DMS53 treated with DMSO at 0.1 percent for 48 hours (cell line): Measurements from ENCODE around the gene DUSP2.

Experiments used
- DNase-seq: peaks from one replicate; lab custom pipeline; 2025; ENCODE audit not compliant: unreplicated experiment; lab: John Stamatoyannopoulos, UW

DUSP2 gene

GRCh38 chr2:96145036-96145847 is at the start of gene DUSP2:
Gene DUSP2, minus strand, starts transcription at chr2:96145440. Its CDS starts 86 bp downstream, at chr2:96145354.
- DNase-seq, result peak; percentile 83

DNA sequence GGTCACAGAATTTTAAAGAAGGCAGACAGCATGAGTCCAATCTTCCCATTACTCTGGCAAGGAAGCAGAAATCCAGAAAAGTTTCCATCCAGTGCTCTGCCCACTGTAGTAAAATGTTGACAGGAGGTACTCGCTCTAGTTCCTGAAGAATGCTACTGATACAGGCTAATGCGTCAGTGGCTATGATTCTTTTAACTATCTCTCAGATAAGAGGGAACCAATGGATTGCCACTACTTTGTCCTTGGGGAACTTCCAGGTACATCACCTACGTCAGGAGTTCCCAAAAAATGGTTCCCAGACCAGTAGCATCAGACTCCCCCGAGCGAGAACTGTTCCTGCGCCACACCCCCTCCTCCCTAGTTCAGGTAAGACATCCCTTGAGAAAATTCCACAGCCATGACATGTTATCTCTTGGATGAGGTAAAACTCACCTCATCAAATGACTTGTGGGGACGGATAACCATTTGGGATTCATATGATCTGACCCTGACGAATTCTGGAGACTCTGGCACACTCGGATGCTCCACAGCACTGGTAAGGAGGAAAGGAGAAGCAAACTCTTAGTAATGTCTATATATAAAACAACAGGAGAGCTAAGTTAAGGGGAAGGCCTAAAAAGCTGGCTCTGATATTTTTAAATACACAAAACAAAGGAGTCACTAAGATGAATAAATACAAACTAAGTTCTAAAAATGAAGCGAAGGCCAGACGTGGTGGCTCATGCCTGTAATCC is 46.9 kb upstream of the DUSP2 start:
- DNase-seq, result no peak

- DNase-seq, result no peak
These were observed 43.7 kb upstream of the DUSP2 start for GRCh38 chr2:96188821-96189526.

DNA sequence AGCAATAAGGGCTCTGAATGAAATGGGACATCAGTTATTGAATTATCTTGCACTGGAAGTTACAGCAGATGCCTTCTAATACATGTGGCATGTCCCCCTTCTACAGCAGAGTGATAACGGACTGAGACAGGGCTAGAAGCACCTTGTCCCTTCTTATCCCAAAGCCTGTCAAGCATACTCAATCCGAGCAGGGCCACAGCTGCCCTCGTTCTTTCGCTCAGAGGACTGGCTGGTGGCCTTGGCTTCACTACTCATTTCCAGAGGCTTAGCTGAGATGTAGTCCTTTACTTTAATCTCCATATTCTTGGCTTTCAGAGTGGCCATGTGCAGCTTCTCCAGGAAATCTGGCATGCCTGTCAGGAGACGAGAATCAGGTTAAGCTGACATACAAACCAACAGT is 41.3 kb upstream of the DUSP2 start:
- no peak for DNase-seq

DNA sequence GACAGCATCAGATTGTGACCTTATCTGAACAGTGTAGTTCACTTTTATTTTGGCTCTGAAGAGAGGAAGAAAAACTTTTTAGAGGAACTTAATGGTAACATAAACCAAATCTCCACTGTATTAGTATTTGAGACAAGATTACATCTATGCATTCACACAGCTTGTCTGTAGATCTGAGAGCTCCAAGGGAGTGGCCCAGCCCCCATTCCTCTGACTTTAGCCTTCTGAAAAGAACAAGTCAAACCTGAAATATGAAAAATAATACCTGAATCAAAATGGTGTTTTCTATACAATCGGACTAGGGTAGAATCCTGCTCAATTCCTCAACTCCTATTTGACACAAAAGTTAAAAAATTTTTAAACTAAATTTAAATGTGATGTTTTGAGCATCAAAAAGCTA is 40.3 kb upstream of the DUSP2 start:
- DNase-seq, result no peak

GRCh38 chr2:96184989-96185388 is 39.7 kb upstream of the DUSP2 start:
- DNase-seq, result no peak

- no peak for DNase-seq
These were observed 38.9 kb upstream of the DUSP2 start for GRCh38 chr2:96184188-96184587.

GRCh38 chr2:96181529-96181928 is 36.3 kb upstream of the DUSP2 start:
- DNase-seq, result no peak

GRCh38 chr2:96180521-96180920 is 35.3 kb upstream of the DUSP2 start:
- no peak for DNase-seq

GRCh38 chr2:96180002-96180401 is 34.8 kb upstream of the DUSP2 start:
- DNase-seq, result no peak

DNA sequence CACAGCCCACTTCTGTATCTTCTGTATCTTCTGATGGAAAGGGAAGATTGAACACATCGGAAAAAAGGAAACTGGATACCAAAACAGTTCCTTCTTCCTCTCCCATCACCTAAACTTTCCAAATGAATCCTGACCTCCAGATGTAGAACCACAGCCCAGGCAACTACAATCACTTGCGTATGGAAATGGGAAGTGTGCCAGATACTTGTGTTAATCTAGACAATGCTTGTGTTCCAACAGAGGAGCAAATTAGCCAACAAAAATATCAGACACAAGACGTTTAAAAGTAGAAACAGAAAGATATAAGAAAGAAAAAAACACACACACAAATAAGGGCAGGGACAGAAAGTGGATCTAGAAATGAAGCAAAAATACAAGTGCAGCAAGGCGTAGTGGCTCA is 31.4 kb upstream of the DUSP2 start:
- DNase-seq, result no peak

- DNase-seq, result no peak
These were observed 30.7 kb upstream of the DUSP2 start for GRCh38 chr2:96175951-96176350.

DNA sequence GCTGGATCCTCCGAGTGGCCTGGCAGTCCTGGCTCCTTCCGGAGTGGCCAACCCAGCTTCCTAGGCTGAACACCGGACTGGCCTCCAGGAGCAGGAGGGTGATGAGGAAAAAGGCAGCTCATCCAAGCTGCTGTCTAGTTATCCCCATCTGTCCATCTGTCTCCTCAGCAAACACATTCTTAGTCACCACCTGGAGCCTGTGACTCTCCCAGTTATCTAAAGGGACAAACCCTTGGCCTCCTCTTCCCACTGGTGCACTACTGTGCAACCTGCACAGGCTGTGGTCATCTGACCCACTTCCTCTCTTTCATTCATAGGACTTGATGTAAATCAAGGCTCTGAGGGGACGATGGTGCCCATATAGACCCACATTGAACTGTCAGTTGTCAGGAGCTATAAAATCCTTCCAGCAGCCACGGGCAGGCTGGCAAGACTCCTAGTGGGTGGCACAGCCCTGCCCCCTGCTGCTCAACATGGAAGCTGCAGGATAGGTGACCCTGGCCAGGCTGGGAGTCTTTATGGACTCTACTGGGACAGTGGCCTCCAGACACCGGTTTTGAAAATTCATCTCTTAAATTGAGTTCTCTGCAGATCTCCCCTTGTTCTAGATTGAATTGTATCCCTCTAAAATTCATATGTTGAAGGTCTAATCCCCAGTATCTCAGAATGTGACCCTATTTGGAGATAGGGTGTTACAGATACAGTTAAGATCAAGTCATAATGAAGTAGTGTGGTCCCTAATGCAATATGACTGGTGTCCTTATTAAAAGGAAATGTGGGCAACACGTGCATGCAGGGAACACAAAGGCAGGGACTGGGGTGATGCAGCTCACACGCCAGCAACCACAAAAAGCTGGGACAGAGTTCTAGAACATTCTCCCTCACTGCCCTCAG is 29.3 kb upstream of the DUSP2 start:
- peak; percentile 93 for DNase-seq

- no peak for DNase-seq
These were observed 26.6 kb upstream of the DUSP2 start for GRCh38 chr2:96171831-96172230.

- no peak for DNase-seq
These were observed 25.4 kb upstream of the DUSP2 start for GRCh38 chr2:96170626-96171025.

DNA sequence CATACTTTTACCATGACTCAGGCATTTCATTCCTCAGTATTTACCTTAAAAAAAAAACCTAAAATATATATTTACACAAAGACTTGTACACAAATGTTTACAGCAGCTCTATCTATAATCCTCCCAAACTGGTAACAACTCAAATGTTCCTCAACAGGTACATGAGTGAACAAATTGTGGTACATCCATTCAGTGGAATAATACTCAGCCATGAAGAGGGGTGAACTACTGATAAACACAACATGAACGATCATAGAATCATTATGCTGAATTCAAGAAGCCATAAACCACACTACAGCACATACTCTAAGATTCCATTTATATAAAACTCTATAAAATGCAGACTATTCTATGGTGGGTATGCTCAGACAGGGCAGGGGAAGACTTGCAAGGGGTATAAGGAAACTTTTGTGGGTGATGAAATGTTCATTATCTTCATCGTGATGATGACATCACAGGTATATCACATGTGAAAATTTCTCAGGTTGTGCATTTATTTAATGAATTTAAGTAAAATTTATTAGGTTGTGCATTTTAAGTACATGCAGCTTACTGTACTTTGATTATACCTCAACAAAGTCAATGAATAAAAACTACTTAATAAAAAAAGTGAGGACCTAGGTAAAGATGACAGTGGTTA is 24.7 kb upstream of the DUSP2 start:
- no peak for DNase-seq

GRCh38 chr2:96167407-96168013 is 22.3 kb upstream of the DUSP2 start:
- DNase-seq, result no peak

DNA sequence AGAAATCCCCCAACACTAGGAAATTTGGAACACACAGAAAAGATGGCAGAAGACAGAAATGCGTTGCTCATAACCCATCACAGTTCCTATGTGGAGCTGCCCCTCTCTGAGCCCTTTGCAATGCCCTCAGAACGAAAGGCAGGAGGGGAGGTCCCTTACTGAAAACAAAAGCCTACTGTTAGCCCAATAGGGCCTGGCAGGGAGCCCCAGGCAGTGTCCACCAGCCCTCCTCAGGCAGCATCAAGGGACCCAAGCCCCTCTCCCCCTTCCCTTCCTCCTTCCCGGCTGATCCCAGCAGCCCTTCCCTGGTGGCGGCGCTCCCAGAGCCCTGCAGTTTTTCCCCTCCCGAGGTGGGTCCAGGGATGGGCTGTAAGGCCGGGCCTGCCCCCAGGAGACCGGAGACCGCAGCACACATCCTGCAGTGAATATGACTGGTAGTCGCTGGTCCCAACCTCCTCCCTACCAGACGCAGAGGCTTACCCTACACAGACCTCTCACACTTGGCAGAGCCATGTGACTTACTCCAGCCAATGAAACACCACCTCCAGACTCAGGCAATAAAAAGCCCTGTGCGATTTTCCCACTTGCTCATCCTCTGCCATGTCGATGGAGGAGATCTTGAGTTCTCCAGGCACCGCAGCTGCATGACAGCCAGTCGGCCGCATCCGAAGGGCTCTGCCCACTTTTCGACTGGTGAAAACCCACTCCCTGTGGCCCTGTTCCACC is 19.4 kb upstream of the DUSP2 start:
- DNase-seq, result no peak

GRCh38 chr2:96163768-96164429 is 18.7 kb upstream of the DUSP2 start:
- DNase-seq, result no peak
